HG03520 (cell line): ENCODE data around the gene MGMT.

Source experiments
- ATAC-seq: cut with Tn5 transposase; IDR thresholded peaks from one replicate; pipeline ENCODE4 v1.9.1; 2021; ENCODE audit warnings: mild to moderate bottlenecking, moderate library complexity; ENCODE audit not compliant: unreplicated experiment

Gene MGMT

GRCh38 chr10:129703287-129704137 is 236.5 kb downstream of the MGMT start:
- ATAC-seq = no peak

GRCh38 chr10:129704225-129704624 is 237.2 kb downstream of the MGMT start:
- no peak for ATAC-seq

- no peak for ATAC-seq
These were observed 237.9 kb downstream of the MGMT start for GRCh38 chr10:129704786-129705525.

GRCh38 chr10:129705676-129706075 is 238.6 kb downstream of the MGMT start:
- no peak for ATAC-seq

- ATAC-seq = no peak
These were observed 239.0 kb downstream of the MGMT start for GRCh38 chr10:129706081-129706480.

- ATAC-seq = no peak
These were observed 239.5 kb downstream of the MGMT start for GRCh38 chr10:129706523-129706922.

GRCh38 chr10:129707406-129708388 is 240.7 kb downstream of the MGMT start:
- no peak for ATAC-seq

GRCh38 chr10:129709101-129709500 is 242.1 kb downstream of the MGMT start:
- no peak for ATAC-seq

GRCh38 chr10:129709627-129710509 is 242.8 kb downstream of the MGMT start:
- no peak for ATAC-seq

- no peak for ATAC-seq
These were observed 243.4 kb downstream of the MGMT start for GRCh38 chr10:129710510-129710847.

- no peak for ATAC-seq
These were observed 244.2 kb downstream of the MGMT start for GRCh38 chr10:129711291-129711690.

GRCh38 chr10:129712000-129712399 is 245.0 kb downstream of the MGMT start:
- ATAC-seq = no peak

- no peak for ATAC-seq
These were observed 246.7 kb downstream of the MGMT start for GRCh38 chr10:129713659-129714265.

GRCh38 chr10:129715805-129716204 is 248.8 kb downstream of the MGMT start:
- no peak for ATAC-seq

- ATAC-seq = no peak
These were observed 249.2 kb downstream of the MGMT start for GRCh38 chr10:129716211-129716681.

GRCh38 chr10:129716881-129717280 is 249.8 kb downstream of the MGMT start:
- ATAC-seq = no peak

- ATAC-seq = no peak
These were observed 250.9 kb downstream of the MGMT start for GRCh38 chr10:129717816-129718547.

GRCh38 chr10:129718548-129719414 is 251.7 kb downstream of the MGMT start:
- no peak for ATAC-seq
